Bone marrow (tissue), 2 donors: Measurements from ENCODE around the gene RNF167.

Experiments
- DNase-seq, 2 donors: peaks; one replicate each; lab custom pipeline; 2025; lab: John Stamatoyannopoulos, UW

The RNF167 gene

GRCh38 chr17:4938688-4939545 is 1.2 kb upstream of the RNF167 start:
- no peak for DNase-seq

GRCh38 chr17:4939546-4939795 is 597 bp upstream of the RNF167 start:
- DNase-seq: no peak

DNA sequence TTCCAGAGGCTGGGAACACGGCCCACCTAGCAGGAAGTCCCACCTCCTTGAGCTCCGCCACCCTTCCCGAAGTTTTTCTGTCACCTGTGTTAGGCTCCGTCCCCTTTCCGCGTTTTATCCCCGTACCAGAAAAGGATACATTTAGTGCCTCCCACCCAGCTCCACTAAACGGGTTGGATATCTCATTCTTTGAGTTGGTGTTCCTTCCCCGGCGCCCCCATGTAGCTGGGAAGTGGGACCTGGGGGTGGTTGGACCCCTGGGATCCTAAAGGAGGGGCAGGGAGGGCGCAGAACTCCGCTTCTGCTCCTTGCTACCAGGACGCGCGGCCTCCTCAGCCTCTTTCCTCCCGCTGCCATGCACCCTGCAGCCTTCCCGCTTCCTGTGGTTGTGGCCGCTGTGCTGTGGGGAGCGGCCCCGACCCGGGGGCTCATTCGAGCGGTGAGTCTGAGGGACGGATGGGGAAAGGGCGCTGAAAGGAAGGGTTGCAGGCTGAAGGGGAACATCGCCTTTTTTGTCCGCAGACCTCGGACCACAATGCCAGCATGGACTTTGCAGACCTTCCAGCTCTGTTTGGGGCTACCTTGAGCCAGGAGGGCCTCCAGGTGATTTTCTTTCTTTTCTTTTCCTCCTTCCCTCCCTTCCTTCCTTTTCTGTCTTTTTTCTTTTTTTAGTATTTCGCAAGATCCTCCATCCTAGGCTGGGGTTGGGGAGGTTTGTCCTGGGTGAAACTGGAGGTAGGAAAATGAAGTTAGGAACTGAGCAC is 669 bp downstream of the RNF167 start:
- no peak for DNase-seq

- no peak for DNase-seq
These were observed 1.2 kb downstream of the RNF167 start for GRCh38 chr17:4941319-4941610.

- no peak for DNase-seq
These were observed 2.9 kb downstream of the RNF167 start for GRCh38 chr17:4942760-4943508.

- peak in 1 of 2 donors; percentile 29 for DNase-seq
These were observed 4.1 kb downstream of the RNF167 start for GRCh38 chr17:4944163-4944553.

DNA sequence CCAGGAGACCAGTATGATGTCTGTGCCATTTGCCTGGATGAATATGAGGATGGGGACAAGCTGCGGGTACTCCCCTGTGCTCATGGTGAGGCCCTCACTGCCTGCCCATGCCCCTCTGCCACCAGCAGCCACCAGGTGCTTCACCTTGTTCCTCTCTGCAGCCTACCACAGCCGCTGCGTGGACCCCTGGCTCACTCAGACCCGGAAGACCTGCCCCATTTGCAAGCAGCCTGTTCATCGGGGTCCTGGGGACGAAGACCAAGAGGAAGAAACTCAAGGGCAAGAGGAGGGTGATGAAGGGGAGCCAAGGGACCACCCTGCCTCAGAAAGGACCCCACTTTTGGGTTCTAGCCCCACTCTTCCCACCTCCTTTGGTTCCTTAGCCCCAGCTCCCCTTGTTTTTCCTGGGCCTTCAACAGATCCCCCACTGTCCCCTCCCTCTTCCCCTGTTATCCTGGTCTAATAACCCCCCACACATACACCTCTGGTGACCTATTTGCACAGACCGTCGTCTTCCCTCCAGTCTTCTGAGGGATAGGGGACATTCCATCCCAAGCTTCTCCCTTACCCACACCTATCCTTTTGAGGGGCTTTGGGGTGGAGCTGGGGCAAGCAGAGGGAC is 4.6 kb downstream of the RNF167 start:
- no peak for DNase-seq

- peak; percentile 41 to 46 for DNase-seq
These were observed 5.3 kb downstream of the RNF167 start for GRCh38 chr17:4945176-4945943.

GRCh38 chr17:4945944-4946280 is 5.8 kb downstream of the RNF167 start:
- DNase-seq: no peak

- DNase-seq: no peak
These were observed 6.4 kb downstream of the RNF167 start for GRCh38 chr17:4946312-4946976.

DNA sequence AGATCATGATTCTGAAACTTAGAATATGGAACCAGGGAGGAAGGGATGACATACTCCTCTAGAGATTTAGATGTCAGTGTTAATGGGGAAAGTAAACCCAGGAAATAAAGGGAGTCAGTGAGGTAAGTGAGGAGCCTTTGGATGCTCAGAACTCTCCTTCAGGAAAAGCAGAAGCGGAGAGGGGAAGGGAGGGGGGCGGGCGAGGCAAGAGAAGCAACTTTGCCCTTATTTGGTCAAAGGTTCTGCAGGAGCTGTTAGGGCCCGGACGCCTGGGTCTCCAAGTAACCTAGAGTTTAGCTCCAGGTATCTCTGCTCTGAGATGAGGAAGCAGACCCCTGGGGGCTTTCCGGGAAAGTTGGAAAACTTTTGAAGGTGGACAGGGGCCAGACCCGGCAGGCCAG is 6.9 kb downstream of the RNF167 start:
- DNase-seq: no peak

DNA sequence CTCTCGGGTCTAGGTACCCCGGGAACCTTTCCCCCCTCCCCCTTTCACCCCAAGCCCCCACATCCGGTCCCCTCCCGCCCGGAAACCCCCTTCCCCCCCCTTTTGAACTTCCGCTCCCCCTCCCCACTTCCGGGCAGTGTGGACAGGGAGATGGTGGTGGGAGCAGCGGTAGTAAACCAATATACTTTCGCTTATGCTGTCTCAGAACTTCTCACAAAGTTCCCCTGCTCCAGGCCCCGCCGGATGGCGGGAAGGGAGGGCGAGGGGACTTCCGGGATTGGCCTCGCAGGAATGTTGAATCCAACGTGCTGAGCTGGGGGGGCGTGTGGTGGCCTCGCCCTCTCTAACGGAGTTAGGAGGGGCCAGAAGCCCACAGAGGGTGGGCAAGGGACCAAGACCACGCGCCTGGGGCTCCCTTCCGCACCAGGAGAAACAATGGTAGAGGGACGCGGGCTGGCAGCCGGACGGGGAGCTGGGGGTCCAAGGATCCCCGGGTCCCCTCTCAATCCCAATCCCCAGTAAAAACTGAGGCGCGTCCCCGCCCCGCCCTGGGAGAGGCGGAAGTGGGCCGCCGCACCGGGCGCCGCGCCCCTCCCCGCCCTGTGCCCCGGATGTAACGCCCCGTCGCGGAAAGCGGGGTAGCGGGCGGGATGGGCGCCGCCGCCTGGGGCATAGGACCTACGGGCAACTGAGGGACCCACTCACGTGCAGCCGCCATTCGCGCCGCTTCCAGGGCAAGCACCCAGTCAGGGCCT is 7.5 kb downstream of the RNF167 start:
- peak in 1 of 2 donors; percentile 62 for DNase-seq

DNA sequence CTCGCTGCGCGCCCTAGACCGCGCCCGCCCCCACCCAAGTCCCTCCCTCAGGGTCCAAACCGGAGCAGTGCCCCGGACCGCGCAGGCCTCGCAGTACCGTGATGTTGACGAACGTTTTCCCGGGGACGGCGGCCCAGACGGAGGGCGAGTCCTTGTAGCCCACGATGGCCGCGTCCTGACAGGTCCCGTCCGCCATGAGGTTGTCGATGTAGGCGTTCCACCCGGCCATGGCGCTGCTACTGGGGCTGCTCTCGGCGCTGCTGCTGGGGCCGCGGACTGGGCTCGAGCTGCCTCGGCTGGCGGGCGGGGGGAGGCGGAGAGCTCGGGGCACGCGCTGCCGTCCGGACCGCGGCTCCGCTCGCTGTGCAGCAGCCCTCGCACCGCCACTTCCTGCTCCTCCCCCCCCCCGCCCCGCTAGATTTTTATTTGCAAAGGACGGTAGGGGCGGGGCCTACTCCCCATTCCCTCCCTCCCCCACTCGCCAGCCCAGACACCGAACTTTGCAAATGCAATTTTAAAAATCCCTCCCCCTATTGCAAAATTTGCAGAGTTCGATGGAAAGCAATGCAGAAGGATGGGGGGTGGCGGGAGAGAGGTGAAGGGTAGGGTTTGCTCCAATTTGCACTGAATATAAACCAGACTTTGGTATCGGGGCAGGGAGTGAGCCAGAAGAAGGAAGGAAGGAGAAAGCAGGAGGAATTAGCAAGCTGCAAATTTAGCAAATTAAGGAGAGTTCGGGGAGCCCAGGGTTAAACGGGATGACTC is 8.3 kb downstream of the RNF167 start, which contains the start of gene PFN1:
TSS of gene PFN1 (minus strand) at position 365 of the 765 bp plus-strand sequence. CDS start at position 229, 136 bp downstream.
- peak; percentile 84 to 94 for DNase-seq

GRCh38 chr17:4948931-4949320 is 8.9 kb downstream of the RNF167 start:
- peak in 1 of 2 donors; percentile 56 for DNase-seq

GRCh38 chr17:4949321-4950074 is 9.4 kb downstream of the RNF167 start:
- peak; percentile 29 to 88 for DNase-seq

- DNase-seq: no peak
These were observed 10.1 kb downstream of the RNF167 start for GRCh38 chr17:4950075-4950745.

DNA sequence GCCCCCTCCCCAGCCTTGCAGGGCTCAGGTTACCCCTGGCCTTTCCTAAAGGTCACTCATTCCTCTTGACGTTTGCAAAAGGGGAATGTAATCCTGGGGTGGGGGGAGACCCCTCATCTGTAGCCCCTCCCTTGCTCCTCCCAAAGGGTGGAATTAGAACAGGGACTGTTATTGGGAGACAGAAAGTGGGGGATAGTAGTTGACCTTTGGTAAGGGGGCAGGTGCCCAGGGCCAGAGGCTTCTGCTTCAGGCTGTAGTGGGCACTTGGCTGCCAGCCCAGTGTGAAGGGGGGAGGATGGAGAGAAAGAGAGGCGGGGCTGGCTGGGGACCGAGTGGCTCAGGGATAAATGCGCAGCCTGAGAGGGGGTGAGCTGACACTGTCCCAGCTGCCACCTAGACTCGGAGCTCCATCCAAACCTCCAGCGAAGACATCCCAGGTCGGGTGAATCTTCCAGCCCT is 10.7 kb downstream of the RNF167 start, which contains the start of gene ENO3:
TSS of gene ENO3 (plus strand) at position 374 of the 459 bp plus-strand sequence. CDS start 711 bp downstream, outside the sequence.
- DNase-seq: no peak

DNA sequence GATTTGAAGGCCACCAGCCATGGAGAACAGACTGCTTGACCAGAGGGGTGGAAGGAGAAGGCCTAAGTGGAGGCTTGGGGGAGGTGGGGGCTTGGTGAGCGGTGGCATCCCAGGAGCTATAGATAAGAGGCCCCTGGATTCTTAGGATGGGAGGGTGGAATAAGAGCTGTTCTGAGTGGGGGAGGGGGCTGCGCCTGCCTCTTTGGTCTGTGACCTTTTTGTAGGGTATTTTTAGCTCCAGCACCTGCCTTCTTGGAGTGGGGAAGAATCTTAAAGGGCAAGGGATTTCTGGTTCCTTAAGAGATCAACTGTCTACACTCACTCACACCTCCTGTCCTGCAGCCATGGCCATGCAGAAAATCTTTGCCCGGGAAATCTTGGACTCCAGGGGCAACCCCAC is 11.4 kb downstream of the RNF167 start:
- DNase-seq: no peak
